Thoracic aorta (tissue), 2 donors: ENCODE measurements around the gene FAM227B. TPM values are rescaled to one million over a fixed set of nuclear protein-coding genes. Genes with fewer than 3 reads are reported as not detected.

Experiments used
- ATAC-seq: fragments of 150-250 bp; one replicate; pipeline ENCODE4 v1.8.0; 2017; ENCODE audit warnings: low read depth; ENCODE audit not compliant: insufficient number of reproducible peaks, low FRiP score
- DNase-seq: peaks from one replicate; pipeline ENCODE4 v3.0.0-alpha.2; 2020; ENCODE audit warnings: low spot score
- H3K27ac ChIP-seq, 2 donors: fragments of 200-600 bp; sonication (generic); 1 replicate in 1 of 2; 2 replicates in 1 of 2; pipeline ENCODE4 v1.5.1; 2016; ENCODE audit warnings: mild to moderate bottlenecking in 2 of 2, moderate library complexity in 2 of 2
- H3K27me3 ChIP-seq: fragments of 200-600 bp; sonication (generic); replicated peaks from 2 replicates; pipeline ENCODE4 v1.6.0; 2016; ENCODE audit warnings: mild to moderate bottlenecking; ENCODE audit not compliant: insufficient read depth
- H3K36me3 ChIP-seq: fragments of 200-600 bp; sonication (generic); one replicate; pipeline ENCODE4 v1.5.1; 2016
- H3K4me1 ChIP-seq, 2 donors: fragments of 200-600 bp; sonication (generic); 1 replicate in 1 of 2; 2 replicates in 1 of 2; pipeline versions ENCODE4 v1.5.1 to v1.6.0; 2016; ENCODE audit warnings: low read depth in 2 of 2, mild to moderate bottlenecking in 1 of 2; ENCODE audit not compliant: control insufficient read depth in 1 of 2
- H3K4me3 ChIP-seq: fragments of 200-600 bp; sonication (generic); 2 replicates; pipeline ENCODE4 v1.5.1; 2016; ENCODE audit warnings: mild to moderate bottlenecking
- H3K9me3 ChIP-seq: fragments of 200-600 bp; sonication (generic); 2 replicates; pipeline ENCODE4 v1.5.1; 2016
- CTCF ChIP-seq: fragments of 200-600 bp; sonication (generic); IDR thresholded peaks from one replicate; pipeline ENCODE4 v1.5.1; 2019; ENCODE audit warnings: antibody characterized with exemption
- total RNA-seq, 2 donors: library from RNA; depleted of rRNA; stranded (reverse); fragments of >200 nt; gene quantifications; one replicate each; pipeline versions ENCODE4 v1.1.0 to v1.2.3, GENCODE V29; 2016

The FAM227B gene
- total RNA-seq, 2 donors from 2014 or later, result 3.2 to 15.2 TPM

- Histone ChIP-seq H3K9me3 (no peaks in the 10 kb centered on the region), H3K36me3 (no peaks in the 10 kb centered on the region), H3K4me1 (no peaks in the 10 kb centered on the region), H3K27ac (no peak overlapping the region), H3K4me3 (no peak overlapping the region), H3K27me3 (no peaks in the 10 kb centered on the region)
- DNase-seq (no peak), ATAC-seq (no peak)
- no peak for TF ChIP-seq CTCF
Measured at GRCh38 chr15:49278751-49279150, 341.9 kb downstream of the FAM227B start.

Other genes with a start within 250 kb of the FAM227B start
- gene FGF7, start 197.6 kb downstream of the FAM227B start, total RNA-seq, result 10 to 100 TPM; 12.7 to 63.6 TPM
- gene DTWD1, start 230 bp upstream of the FAM227B start, total RNA-seq, result 10 to 100 TPM; 14.5 to 20.4 TPM